NAMALWA (cell line): ENCODE measurements around the gene POLR3C.
"Not testable (repeated sequence)": the region's sequence is repeated elsewhere in the genome, so short reads cannot be mapped to it uniquely, and the experiment has no call there.

Experiments
- DNase-seq: peaks from one replicate; pipeline ENCODE4 v3.0.0-alpha.2; 2015; ENCODE audit warnings: low spot score

Gene POLR3C

GRCh38 chr1:145823565-145824498 is at the start of gene POLR3C, which contains the start of gene RNF115:
TSS of gene POLR3C (plus strand) at chr1:145824200. CDS start at chr1:145825777, 1,577 bp downstream.
TSS of gene RNF115 (minus strand) at chr1:145824095. CDS start at chr1:145823873, 222 bp downstream.
- DNase-seq: peak; percentile 97

GRCh38 chr1:145777357-145778145 is 46.4 kb upstream of the POLR3C start:
- DNase-seq: no peak

GRCh38 chr1:145778146-145778540 is 45.9 kb upstream of the POLR3C start:
- no peak for DNase-seq

- DNase-seq: no peak
Measured at GRCh38 chr1:145782272-145783099, 41.5 kb upstream of the POLR3C start.

GRCh38 chr1:145784409-145784808 is 39.6 kb upstream of the POLR3C start:
- DNase-seq: no peak

GRCh38 chr1:145785547-145785946 is 38.5 kb upstream of the POLR3C start:
- DNase-seq: no peak

- no peak for DNase-seq
Measured at GRCh38 chr1:145786271-145786670, 37.7 kb upstream of the POLR3C start.

- no peak for DNase-seq
Measured at GRCh38 chr1:145788580-145788979, 35.4 kb upstream of the POLR3C start.

GRCh38 chr1:145791860-145792259 is 32.1 kb upstream of the POLR3C start:
- not testable (repeated sequence) for DNase-seq

- no peak for DNase-seq
Measured at GRCh38 chr1:145792484-145792883, 31.5 kb upstream of the POLR3C start.

GRCh38 chr1:145795257-145795881 is 28.6 kb upstream of the POLR3C start:
- DNase-seq: peak; percentile 19

- DNase-seq: no peak
Measured at GRCh38 chr1:145796753-145797152, 27.2 kb upstream of the POLR3C start.

- DNase-seq: no peak
Measured at GRCh38 chr1:145799806-145800205, 24.2 kb upstream of the POLR3C start.

GRCh38 chr1:145804235-145805045 is 19.6 kb upstream of the POLR3C start:
- DNase-seq: no peak

GRCh38 chr1:145805057-145805456 is 18.9 kb upstream of the POLR3C start:
- no peak for DNase-seq

GRCh38 chr1:145806408-145806807 is 17.6 kb upstream of the POLR3C start:
- no peak for DNase-seq

GRCh38 chr1:145806844-145807243 is 17.2 kb upstream of the POLR3C start:
- DNase-seq: no peak

GRCh38 chr1:145812977-145813810 is 10.8 kb upstream of the POLR3C start:
- not testable (repeated sequence) for DNase-seq

- not testable (repeated sequence) for DNase-seq
Measured at GRCh38 chr1:145818095-145818494, 5.9 kb upstream of the POLR3C start.
